Panc1 (cell line): Measurements from ENCODE around the gene NAPA. TPM values are rescaled to one million over a fixed set of nuclear protein-coding genes. Genes with fewer than 3 reads are reported as not detected.

ENCODE experiments used
- ATAC-seq: fragments of 200-7000 bp; cut with Tn5 transposase; 2 replicates; pipeline ENCODE4 v1.9.1; 2020; ENCODE audit warnings: mild to moderate bottlenecking, moderate library complexity
- BruUV-seq: library from RNA; stranded (reverse); fragments of 400-500 nt; replicated peaks from 2 replicates; lab custom pipeline; 2021; lab: Mats Ljungman, UMichigan
- CTCF ChIA-PET: fragments of 300-600 bp; sonication (Branson Sonifier 250); formaldehyde crosslinking; loops from one replicate; lab custom pipeline; 2022; ENCODE audit warnings: antibody characterized with exemption; lab: Charles Lee
- POLR2A ChIA-PET: fragments of 300-600 bp; sonication (Branson Sonifier 250); formaldehyde crosslinking; loops from one replicate; lab custom pipeline; 2022; ENCODE audit warnings: antibody characterized with exemption; lab: Charles Lee
- DNase-seq: peaks from one replicate; pipeline ENCODE4 v3.0.0-alpha.2; 2010; ENCODE audit warnings: low read depth, low spot score
- H3K27ac ChIP-seq: 2 replicates; pipeline ENCODE4 v1.5.1; 2011; ENCODE audit warnings: mild to moderate bottlenecking, low read length, inconsistent platforms
- H3K27me3 ChIP-seq: fragments of 200-500 bp; sonication (Bioruptor generic); 2 replicates; pipeline ENCODE4 v1.6.0; 2014; ENCODE audit warnings: low read length, inconsistent platforms; ENCODE audit not compliant: control insufficient read depth, insufficient read depth
- H3K36me3 ChIP-seq: fragments of 200-500 bp; sonication (Bioruptor generic); 2 replicates; pipeline ENCODE4 v1.5.1; 2014; ENCODE audit warnings: inconsistent platforms, mild to moderate bottlenecking, low read length, moderate library complexity; ENCODE audit not compliant: control insufficient read depth, insufficient read depth
- H3K4me1 ChIP-seq: 2 replicates; pipeline ENCODE4 v1.5.1; 2011; ENCODE audit warnings: inconsistent platforms, mild to moderate bottlenecking, low read length, moderate library complexity; ENCODE audit not compliant: control insufficient read depth, insufficient read depth
- H3K4me3 ChIP-seq, 2 experiments: 2 replicates each; pipeline ENCODE4 v1.5.1; 2011 to 2012; ENCODE audit warnings: low read depth in 2 of 2, low read length in 2 of 2, mild to moderate bottlenecking in 2 of 2, inconsistent platforms in 1 of 2, moderate library complexity in 1 of 2
- H3K9me3 ChIP-seq: fragments of 200-500 bp; sonication (Bioruptor generic); 2 replicates; pipeline ENCODE4 v1.5.1; 2014; ENCODE audit warnings: low read depth, mild to moderate bottlenecking, inconsistent platforms, low read length, moderate library complexity; ENCODE audit not compliant: control insufficient read depth, insufficient read depth
- POLR2AphosphoS5 ChIP-seq: IDR thresholded peaks from 2 replicates; pipeline ENCODE4 v1.6.1; 2012; ENCODE audit warnings: mild to moderate bottlenecking, low read depth, low read length, moderate library complexity
- SIN3A ChIP-seq: IDR thresholded peaks from 2 replicates; pipeline ENCODE4 v1.6.1; 2012; ENCODE audit warnings: low read depth, mild to moderate bottlenecking, low read length, moderate library complexity, borderline replicate concordance; ENCODE audit not compliant: insufficient read depth
- TCF7L2 ChIP-seq: IDR thresholded peaks from 2 replicates; pipeline ENCODE4 v1.6.1; 2011; ENCODE audit warnings: mild to moderate bottlenecking, low read depth, low read length, inconsistent platforms
- in situ Hi-C: cut with HindIII; loops from 2 replicates; pipeline ENCODE4 v1.10.0; 2016; ENCODE audit warnings: low sequenced_read_pairs, low pct_unique_long_range_greater_than_20kb
- intact Hi-C: fragments of 100-400 bp; cut with micrococcal nuclease; formaldehyde crosslinking; loops from one replicate; pipeline ENCODE4 v1.10.0; 2022; ENCODE audit not compliant: unreplicated experiment
- total RNA-seq: library from RNA; stranded (reverse); gene quantifications from one replicate; pipeline ENCODE4 v1.2.1, GENCODE V29; 2021; ENCODE audit not compliant: unreplicated experiment
- TF ChIP-seq, protein P1 (sequence below): fragments of 450-650 bp; IDR thresholded peaks from 2 replicates; pipeline ENCODE4 v1.5.1; 2017; ENCODE audit warnings: mild to moderate bottlenecking
- TF ChIP-seq, protein P2 (sequence below), 2 experiments: IDR thresholded peaks; 2 replicates each; pipeline ENCODE4 v1.6.1; 2011 to 2012; ENCODE audit warnings: low read depth in 2 of 2, control low read depth in 1 of 2, low read length in 1 of 2, mild to moderate bottlenecking in 1 of 2, moderate library complexity in 1 of 2; ENCODE audit not compliant: insufficient read depth in 1 of 2

The NAPA gene
- total RNA-seq, 1 experiment from 2014 or later, result 71.0 TPM

GRCh38 chr19:47479701-47480503 lies 35.0 kb downstream of the NAPA start:
- ATAC-seq, result no peak
- CTCF ChIA-PET, result no interaction called here

GRCh38 chr19:47476438-47476972 lies 38.4 kb downstream of the NAPA start:
- in situ Hi-C loops (no loop called here), intact Hi-C loops (no loop called here)
- Histone ChIP-seq H3K4me1 (no peaks in the 10 kb centered on the region), H3K9me3 (no peaks in the 10 kb centered on the region), H3K27ac (no peak overlapping the region), H3K27me3 (no peaks in the 10 kb centered on the region), H3K4me3 (no peak overlapping the region), H3K36me3 (no peaks in the 10 kb centered on the region)
- DNase-seq (no peak), ATAC-seq (no peak)
- ChIA-PET POLR2A (no interaction called here), CTCF (no interaction called here)
- no TSS peak for BruUV-seq
- TF ChIP-seq, protein P1, sequence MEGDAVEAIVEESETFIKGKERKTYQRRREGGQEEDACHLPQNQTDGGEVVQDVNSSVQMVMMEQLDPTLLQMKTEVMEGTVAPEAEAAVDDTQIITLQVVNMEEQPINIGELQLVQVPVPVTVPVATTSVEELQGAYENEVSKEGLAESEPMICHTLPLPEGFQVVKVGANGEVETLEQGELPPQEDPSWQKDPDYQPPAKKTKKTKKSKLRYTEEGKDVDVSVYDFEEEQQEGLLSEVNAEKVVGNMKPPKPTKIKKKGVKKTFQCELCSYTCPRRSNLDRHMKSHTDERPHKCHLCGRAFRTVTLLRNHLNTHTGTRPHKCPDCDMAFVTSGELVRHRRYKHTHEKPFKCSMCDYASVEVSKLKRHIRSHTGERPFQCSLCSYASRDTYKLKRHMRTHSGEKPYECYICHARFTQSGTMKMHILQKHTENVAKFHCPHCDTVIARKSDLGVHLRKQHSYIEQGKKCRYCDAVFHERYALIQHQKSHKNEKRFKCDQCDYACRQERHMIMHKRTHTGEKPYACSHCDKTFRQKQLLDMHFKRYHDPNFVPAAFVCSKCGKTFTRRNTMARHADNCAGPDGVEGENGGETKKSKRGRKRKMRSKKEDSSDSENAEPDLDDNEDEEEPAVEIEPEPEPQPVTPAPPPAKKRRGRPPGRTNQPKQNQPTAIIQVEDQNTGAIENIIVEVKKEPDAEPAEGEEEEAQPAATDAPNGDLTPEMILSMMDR, result no peak
- no peak for TF ChIP-seq TCF7L2
- no peak for TF ChIP-seq POLR2AphosphoS5
- TF ChIP-seq SIN3A, result no peak
- TF ChIP-seq, protein P2, sequence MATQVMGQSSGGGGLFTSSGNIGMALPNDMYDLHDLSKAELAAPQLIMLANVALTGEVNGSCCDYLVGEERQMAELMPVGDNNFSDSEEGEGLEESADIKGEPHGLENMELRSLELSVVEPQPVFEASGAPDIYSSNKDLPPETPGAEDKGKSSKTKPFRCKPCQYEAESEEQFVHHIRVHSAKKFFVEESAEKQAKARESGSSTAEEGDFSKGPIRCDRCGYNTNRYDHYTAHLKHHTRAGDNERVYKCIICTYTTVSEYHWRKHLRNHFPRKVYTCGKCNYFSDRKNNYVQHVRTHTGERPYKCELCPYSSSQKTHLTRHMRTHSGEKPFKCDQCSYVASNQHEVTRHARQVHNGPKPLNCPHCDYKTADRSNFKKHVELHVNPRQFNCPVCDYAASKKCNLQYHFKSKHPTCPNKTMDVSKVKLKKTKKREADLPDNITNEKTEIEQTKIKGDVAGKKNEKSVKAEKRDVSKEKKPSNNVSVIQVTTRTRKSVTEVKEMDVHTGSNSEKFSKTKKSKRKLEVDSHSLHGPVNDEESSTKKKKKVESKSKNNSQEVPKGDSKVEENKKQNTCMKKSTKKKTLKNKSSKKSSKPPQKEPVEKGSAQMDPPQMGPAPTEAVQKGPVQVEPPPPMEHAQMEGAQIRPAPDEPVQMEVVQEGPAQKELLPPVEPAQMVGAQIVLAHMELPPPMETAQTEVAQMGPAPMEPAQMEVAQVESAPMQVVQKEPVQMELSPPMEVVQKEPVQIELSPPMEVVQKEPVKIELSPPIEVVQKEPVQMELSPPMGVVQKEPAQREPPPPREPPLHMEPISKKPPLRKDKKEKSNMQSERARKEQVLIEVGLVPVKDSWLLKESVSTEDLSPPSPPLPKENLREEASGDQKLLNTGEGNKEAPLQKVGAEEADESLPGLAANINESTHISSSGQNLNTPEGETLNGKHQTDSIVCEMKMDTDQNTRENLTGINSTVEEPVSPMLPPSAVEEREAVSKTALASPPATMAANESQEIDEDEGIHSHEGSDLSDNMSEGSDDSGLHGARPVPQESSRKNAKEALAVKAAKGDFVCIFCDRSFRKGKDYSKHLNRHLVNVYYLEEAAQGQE (IDR thresholded peaks at IDR 0.05; ENCODE audit: insufficient read depth in 1 of 2, low read depth in 2 of 2, low read length in 1 of 2), result no peak

More at GRCh38 chr19:47479701-47480503, 35.0 kb downstream of the NAPA start:
- Histone ChIP-seq H3K9me3 (no peaks in the 10 kb centered on the region), H3K27ac (no peak overlapping the region), H3K4me1 (peaks cover 2% of the 10 kb centered on the region; the same call in 1 of the 2 replicates), H3K4me3 (no peak overlapping the region), H3K27me3 (no peaks in the 10 kb centered on the region), H3K36me3 (no peaks in the 10 kb centered on the region; the same call in 1 of the 2 replicates)
- TF ChIP-seq TCF7L2 (no peak), POLR2AphosphoS5 (no peak), SIN3A (no peak)
- TF ChIP-seq, protein P1, result no peak
- TF ChIP-seq, protein P2 (IDR thresholded peaks at IDR 0.05; ENCODE audit: insufficient read depth in 1 of 2, low read depth in 2 of 2, low read length in 1 of 2), result no peak
- intact Hi-C loops, result no loop called here
- in situ Hi-C loops, result no loop called here
- no TSS peak for BruUV-seq
- POLR2A ChIA-PET, result interaction anchor here (0.6 kb wide), 1 partner anchor 245 kb away, joined by 3 read pairs; no protein-coding TSS in a partner anchor
- DNase-seq, result no peak
